ENCODE data around the gene KAZN. TPM values are rescaled to one million over a fixed set of nuclear protein-coding genes. Genes with fewer than 3 reads are reported as not detected.

Gene KAZN
- polyA plus RNA-seq, 1 of the 3 experiments (the other 2 are of a cell fraction): 6.8 TPM

- no peak for TF ChIP-seq YY1 (IDR thresholded peaks at IDR 0.05; ENCODE audit: low read depth)
- no peak for TF ChIP-seq MXI1 (IDR thresholded peaks at IDR 0.05; ENCODE audit: low read depth, low read length)
- TF ChIP-seq, protein P1, sequence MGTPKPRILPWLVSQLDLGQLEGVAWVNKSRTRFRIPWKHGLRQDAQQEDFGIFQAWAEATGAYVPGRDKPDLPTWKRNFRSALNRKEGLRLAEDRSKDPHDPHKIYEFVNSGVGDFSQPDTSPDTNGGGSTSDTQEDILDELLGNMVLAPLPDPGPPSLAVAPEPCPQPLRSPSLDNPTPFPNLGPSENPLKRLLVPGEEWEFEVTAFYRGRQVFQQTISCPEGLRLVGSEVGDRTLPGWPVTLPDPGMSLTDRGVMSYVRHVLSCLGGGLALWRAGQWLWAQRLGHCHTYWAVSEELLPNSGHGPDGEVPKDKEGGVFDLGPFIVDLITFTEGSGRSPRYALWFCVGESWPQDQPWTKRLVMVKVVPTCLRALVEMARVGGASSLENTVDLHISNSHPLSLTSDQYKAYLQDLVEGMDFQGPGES (IDR thresholded peaks at IDR 0.05; ENCODE audit: low read depth, low read length): no peak
- Histone ChIP-seq H3K4me2 (no peak overlapping the region), H3K9me3 (no peaks in the 10 kb centered on the region), H4K20me1 (ENCODE audit: insufficient read depth) (no peaks in the 10 kb centered on the region), H3F3A (replicated peaks; ENCODE audit: insufficient read depth) (no peaks in the 10 kb centered on the region), H2AFZ (ENCODE audit: low read depth) (no peak overlapping the region), H3K4me3 (ENCODE audit: low read depth in 2 of 2, low read length in 1 of 2) (no peak overlapping the region), H3K9ac (no peak overlapping the region), H3K79me2 (ENCODE audit: insufficient read depth) (no peaks in the 10 kb centered on the region), H3K9me2 (no peaks in the 10 kb centered on the region), H3K27me3 (ENCODE audit: insufficient read depth) (no peaks in the 10 kb centered on the region), H3K4me1 (ENCODE audit: control insufficient read depth in 1 of 2, insufficient read depth in 2 of 2, low read depth in 1 of 2, low read length in 1 of 2) (no peaks in the 10 kb centered on the region), H3K27ac (ENCODE audit: low read depth in 2 of 2, low read length in 1 of 2) (no peak overlapping the region), H3K36me3 (replicated peaks in 1 of 2; ENCODE audit: control insufficient read depth in 1 of 2, insufficient read depth in 2 of 2, low read length in 1 of 2) (no peaks in the 10 kb centered on the region)
- 34% methylated on average over 9 of the region's 9 CpGs for WGBS (ENCODE audit: low lambda C conversion rate)
- ChIA-PET CTCF (no interaction called here), POLR2A (no interaction called here)
- no peak for DNase-seq
These were observed 50.7 kb downstream of the KAZN start for GRCh38 chr1:14648896-14649855.

- H4K20me1 ChIP-seq (ENCODE audit: insufficient read depth): no peaks in the 10 kb centered on the region
- no peaks in the 10 kb centered on the region for H3K36me3 ChIP-seq (replicated peaks in 1 of 2; ENCODE audit: control insufficient read depth in 1 of 2, insufficient read depth in 2 of 2, low read length in 1 of 2)
- no peak overlapping the region for H3K4me3 ChIP-seq (ENCODE audit: low read depth in 2 of 2, low read length in 1 of 2)
- H3K27ac ChIP-seq (ENCODE audit: low read depth in 2 of 2, low read length in 1 of 2): no peak overlapping the region
- no peaks in the 10 kb centered on the region for H3K4me1 ChIP-seq (ENCODE audit: control insufficient read depth in 1 of 2, insufficient read depth in 2 of 2, low read depth in 1 of 2, low read length in 1 of 2)
- ChIA-PET POLR2A (no interaction called here), CTCF (no interaction called here)
- no peaks in the 10 kb centered on the region for H3K9me3 ChIP-seq
- no peak for DNase-seq
- H3F3A ChIP-seq (replicated peaks; ENCODE audit: insufficient read depth): no peaks in the 10 kb centered on the region
- TF ChIP-seq ELF1 (IDR thresholded peaks at IDR 0.05): no peak
- no peak for TF ChIP-seq SMC3 (IDR thresholded peaks at IDR 0.05; ENCODE audit: low read depth, low read length)
- no peak for TF ChIP-seq RFX5 (IDR thresholded peaks at IDR 0.05; ENCODE audit: low read length)
- TF ChIP-seq PBX3 (IDR thresholded peaks at IDR 0.05): no peak
- no peak for TF ChIP-seq FOXJ3 (CRISPR knock-in tag; IDR thresholded peaks at IDR 0.05)
- no peak for TF ChIP-seq EZH2phosphoT487 (IDR thresholded peaks at IDR 0.05; ENCODE audit: borderline replicate concordance, low read depth)
- TF ChIP-seq NFIC (IDR thresholded peaks at IDR 0.05; ENCODE audit: borderline replicate concordance): no peak
- no peak for TF ChIP-seq TEAD4 (IDR thresholded peaks at IDR 0.05; ENCODE audit: borderline replicate concordance, insufficient read depth)
- TF ChIP-seq, protein P1 (IDR thresholded peaks at IDR 0.05; ENCODE audit: low read depth, low read length): no peak
- no peak for TF ChIP-seq SIN3A (IDR thresholded peaks at IDR 0.05; ENCODE audit: borderline replicate concordance, low read depth, low read length)
- TF ChIP-seq JUND (IDR thresholded peaks at IDR 0.05): no peak
- TF ChIP-seq RXRA (IDR thresholded peaks at IDR 0.05; ENCODE audit: borderline replicate concordance, low read depth): no peak
- TF ChIP-seq MEF2A (IDR thresholded peaks at IDR 0.05; ENCODE audit: borderline replicate concordance, low read depth): no peak
- no peak for TF ChIP-seq CHD2 (IDR thresholded peaks at IDR 0.05; ENCODE audit: low read length, partially characterized antibody)
- no peak for TF ChIP-seq NRF1 (IDR thresholded peaks at IDR 0.05; ENCODE audit: low read depth, low read length)
- TF ChIP-seq RAD21 (IDR thresholded peaks at IDR 0.05; ENCODE audit: low read length): no peak
- no peak for TF ChIP-seq USF2 (IDR thresholded peaks at IDR 0.05; ENCODE audit: borderline replicate concordance, low read depth, low read length)
- no peak for TF ChIP-seq TAF1 (IDR thresholded peaks at IDR 0.05; ENCODE audit: borderline replicate concordance, low read depth, low read length)
- 73% methylated on average over 1 of the region's 1 CpG for WGBS (ENCODE audit: low lambda C conversion rate)
- H3K4me2 ChIP-seq: no peak overlapping the region
- H3K9ac ChIP-seq: no peak overlapping the region
- no peaks in the 10 kb centered on the region for H3K79me2 ChIP-seq (ENCODE audit: insufficient read depth)
- H3K9me2 ChIP-seq: no peaks in the 10 kb centered on the region
- H2AFZ ChIP-seq (ENCODE audit: low read depth): no peak overlapping the region
- H3K27me3 ChIP-seq (ENCODE audit: insufficient read depth): no peaks in the 10 kb centered on the region
These were observed 51.5 kb downstream of the KAZN start for GRCh38 chr1:14649976-14650375.
